Testis (tissue), 3 donors: ENCODE measurements around the gene UVRAG. TPM values are rescaled to one million over a fixed set of nuclear protein-coding genes. Genes with fewer than 3 reads are reported as not detected.

Experiments
- DNase-seq: peaks from one replicate; pipeline ENCODE4 v3.0.0-alpha.2; 2019
- H3K27ac ChIP-seq, 2 donors: fragments of 200-600 bp; sonication (generic); one replicate each; pipeline ENCODE4 v1.5.1; 2019
- H3K27me3 ChIP-seq: fragments of 200-600 bp; sonication (generic); one replicate; pipeline ENCODE4 v1.5.1; 2019
- H3K36me3 ChIP-seq: fragments of 200-600 bp; sonication (generic); one replicate; pipeline ENCODE4 v1.5.1; 2017; ENCODE audit warnings: low read depth; ENCODE audit errors: missing control alignments
- H3K4me1 ChIP-seq: fragments of 200-600 bp; sonication (generic); one replicate; pipeline ENCODE4 v1.5.1; 2019
- H3K4me3 ChIP-seq, 2 donors: fragments of 200-600 bp; sonication (generic); one replicate each; pipeline ENCODE4 v1.5.1; 2017 to 2019
- H3K9me3 ChIP-seq: fragments of 200-600 bp; sonication (generic); one replicate; pipeline ENCODE4 v1.5.1; 2017
- POLR2A ChIP-seq: fragments of 450-650 bp; IDR thresholded peaks from one replicate; pipeline ENCODE4 v1.6.1; 2017; ENCODE audit warnings: antibody characterized with exemption, mild to moderate bottlenecking, moderate library complexity
- WGBS, 2 donors: methylation state at CpG; one replicate each; pipeline ENCODE4 v1.1.5; 2018; 5-methylcytosine and 5-hydroxymethylcytosine counted together
- intact Hi-C: fragments of 100-400 bp; cut with DNase I; formaldehyde crosslinking; loops from one replicate; pipeline ENCODE4 v1.15.1; 2023; ENCODE audit warnings: low total_unique reads
- polyA plus RNA-seq: library from polyadenylated mRNA; stranded (reverse); fragments of 350-450 nt; fragmentation: Illumina TruSeq; extraction: RNeasy Lipid Tissue Mini Kit (QIAGEN cat#74804); gene quantifications from one replicate; pipeline ENCODE4 v1.2.3, GENCODE V29; 2014; ENCODE audit warnings: low read depth, low replicate concordance; ENCODE audit not compliant: insufficient read depth
- total RNA-seq, 2 donors: library from RNA; depleted of rRNA; stranded (reverse); fragments of >200 nt; gene quantifications; one replicate each; pipeline ENCODE4 v1.2.3, GENCODE V29; 2016
- TF ChIP-seq, protein P1 (sequence below), 3 experiments: fragments of 450-650 bp in 2 of 3; fragments of 200-600 bp in 1 of 3; sonication (generic) in 1 of 3; IDR thresholded peaks; one replicate each; pipeline ENCODE4 v1.5.1; 2016 to 2019; ENCODE audit warnings: antibody characterized with exemption in 3 of 3, mild to moderate bottlenecking in 2 of 3, moderate library complexity in 1 of 3

Gene UVRAG
- total and polyA plus RNA-seq, 3 donors from 2014 or later = 10.8 to 22.4 (median 20.1) TPM

DNA sequence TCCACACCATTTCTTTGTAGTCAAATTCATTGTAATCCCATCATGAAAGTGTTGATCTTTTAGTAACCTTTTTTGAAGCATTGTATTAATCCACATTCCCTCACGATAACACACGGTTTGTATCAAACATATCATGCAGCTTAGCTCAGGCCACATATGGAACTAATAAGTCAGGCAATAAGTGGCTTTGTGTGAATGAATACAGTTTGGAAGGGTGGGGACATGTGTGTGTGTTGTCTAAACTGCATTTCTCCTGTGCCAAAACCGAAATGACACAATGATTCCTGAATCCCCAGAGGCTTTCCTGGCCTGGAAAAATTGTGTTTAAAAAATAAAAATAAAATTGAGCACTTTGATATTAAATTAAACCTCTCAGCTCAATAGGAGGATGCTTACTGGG lies 293.0 kb downstream of the UVRAG start:
- 80 to 87% methylated on average over 3 of the region's 3 CpGs for WGBS, 2 donors
- no peak overlapping the region for H3K4me3 ChIP-seq
- intact Hi-C loops = no loop called here
- DNase-seq = no peak
- no peaks in the 10 kb centered on the region for H3K27me3 ChIP-seq
- no peaks in the 10 kb centered on the region for H3K4me1 ChIP-seq
- no peak overlapping the region for H3K27ac ChIP-seq
- H3K9me3 ChIP-seq = no peaks in the 10 kb centered on the region
- H3K36me3 ChIP-seq = no peaks in the 10 kb centered on the region
- TF ChIP-seq POLR2A = no peak
- TF ChIP-seq, protein P1, sequence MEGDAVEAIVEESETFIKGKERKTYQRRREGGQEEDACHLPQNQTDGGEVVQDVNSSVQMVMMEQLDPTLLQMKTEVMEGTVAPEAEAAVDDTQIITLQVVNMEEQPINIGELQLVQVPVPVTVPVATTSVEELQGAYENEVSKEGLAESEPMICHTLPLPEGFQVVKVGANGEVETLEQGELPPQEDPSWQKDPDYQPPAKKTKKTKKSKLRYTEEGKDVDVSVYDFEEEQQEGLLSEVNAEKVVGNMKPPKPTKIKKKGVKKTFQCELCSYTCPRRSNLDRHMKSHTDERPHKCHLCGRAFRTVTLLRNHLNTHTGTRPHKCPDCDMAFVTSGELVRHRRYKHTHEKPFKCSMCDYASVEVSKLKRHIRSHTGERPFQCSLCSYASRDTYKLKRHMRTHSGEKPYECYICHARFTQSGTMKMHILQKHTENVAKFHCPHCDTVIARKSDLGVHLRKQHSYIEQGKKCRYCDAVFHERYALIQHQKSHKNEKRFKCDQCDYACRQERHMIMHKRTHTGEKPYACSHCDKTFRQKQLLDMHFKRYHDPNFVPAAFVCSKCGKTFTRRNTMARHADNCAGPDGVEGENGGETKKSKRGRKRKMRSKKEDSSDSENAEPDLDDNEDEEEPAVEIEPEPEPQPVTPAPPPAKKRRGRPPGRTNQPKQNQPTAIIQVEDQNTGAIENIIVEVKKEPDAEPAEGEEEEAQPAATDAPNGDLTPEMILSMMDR (IDR thresholded peaks at IDR 0.05) = no peak

- WGBS, 2 donors = 87% methylated on average over 2 of the region's 2 CpGs
- H3K36me3 ChIP-seq = no peaks in the 10 kb centered on the region
- DNase-seq = no peak
- no peaks in the 10 kb centered on the region for H3K9me3 ChIP-seq
- no peaks in the 10 kb centered on the region for H3K27me3 ChIP-seq
- TF ChIP-seq, protein P1 (IDR thresholded peaks at IDR 0.05) = no peak
- TF ChIP-seq POLR2A = no peak
- H3K4me1 ChIP-seq = no peaks in the 10 kb centered on the region
- no peak overlapping the region for H3K4me3 ChIP-seq
- H3K27ac ChIP-seq = no peak overlapping the region
- intact Hi-C loops = no loop called here
These were observed 299.2 kb downstream of the UVRAG start for GRCh38 chr11:76114238-76114637.

DNA sequence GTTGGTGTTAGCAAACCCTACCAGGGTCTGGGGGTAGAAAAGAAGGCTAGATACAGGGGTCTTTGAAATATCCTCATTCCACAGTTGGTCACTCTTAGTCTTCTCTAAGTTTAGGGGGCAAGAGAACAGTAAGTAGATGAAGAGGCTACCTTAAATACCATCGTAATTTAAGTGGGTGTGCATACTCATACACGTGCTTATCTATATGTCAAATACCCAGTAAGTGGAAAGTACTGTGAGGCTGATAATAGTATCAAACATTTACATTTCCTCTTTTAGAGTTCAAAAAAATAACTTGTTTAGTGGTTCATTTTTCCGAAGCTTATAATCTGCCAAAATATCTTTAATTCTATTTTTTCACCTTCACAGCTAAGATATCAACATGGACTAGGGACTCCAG lies 300.5 kb downstream of the UVRAG start:
- H3K4me3 ChIP-seq = no peak overlapping the region
- no peak for DNase-seq
- intact Hi-C loops = no loop called here
- H3K4me1 ChIP-seq = peaks cover 12% of the 10 kb centered on the region
- TF ChIP-seq POLR2A = no peak
- TF ChIP-seq, protein P1 (IDR thresholded peaks at IDR 0.05) = no peak
- H3K27me3 ChIP-seq = no peaks in the 10 kb centered on the region
- no peaks in the 10 kb centered on the region for H3K9me3 ChIP-seq
- 83 to 93% methylated on average over 3 of the region's 3 CpGs for WGBS, 2 donors
- no peaks in the 10 kb centered on the region for H3K36me3 ChIP-seq
- no peak overlapping the region for H3K27ac ChIP-seq

GRCh38 chr11:76119032-76119431 lies 304.0 kb downstream of the UVRAG start:
- TF ChIP-seq POLR2A = no peak
- TF ChIP-seq, protein P1 (IDR thresholded peaks at IDR 0.05) = no peak
- peaks cover 16% of the 10 kb centered on the region for H3K4me1 ChIP-seq
- H3K27ac ChIP-seq = no peak overlapping the region
- no peak for DNase-seq
- WGBS, 2 donors = 69 to 82% methylated on average over 2 of the region's 2 CpGs
- no peaks in the 10 kb centered on the region for H3K9me3 ChIP-seq
- H3K36me3 ChIP-seq = no peaks in the 10 kb centered on the region
- no peaks in the 10 kb centered on the region for H3K27me3 ChIP-seq
- intact Hi-C loops = no loop called here
- no peak overlapping the region for H3K4me3 ChIP-seq

GRCh38 chr11:76119779-76120178 lies 304.8 kb downstream of the UVRAG start:
- no peak overlapping the region for H3K4me3 ChIP-seq
- no peak overlapping the region for H3K27ac ChIP-seq
- intact Hi-C loops = no loop called here

More at GRCh38 chr11:76119779-76120178, 304.8 kb downstream of the UVRAG start:
- no peaks in the 10 kb centered on the region for H3K27me3 ChIP-seq
- H3K9me3 ChIP-seq = no peaks in the 10 kb centered on the region
- no peaks in the 10 kb centered on the region for H3K36me3 ChIP-seq
- WGBS, 2 donors = 56 to 65% methylated on average over 4 of the region's 4 CpGs
- DNase-seq = no peak
- H3K4me1 ChIP-seq = peaks cover 16% of the 10 kb centered on the region
- TF ChIP-seq, protein P1 (IDR thresholded peaks at IDR 0.05) = no peak
- no peak for TF ChIP-seq POLR2A
